ENCODE measurements around the gene HNRNPDL. TPM values are rescaled to one million over a fixed set of nuclear protein-coding genes. Genes with fewer than 3 reads are reported as not detected.

HNRNPDL gene
- total RNA-seq, 2 experiments from 2014 or later: 461 to 467 TPM

Other genes with a start within 250 kb of the HNRNPDL start
- gene HNRNPD, start 56.5 kb downstream of the HNRNPDL start, total RNA-seq: 100 to 1,000 TPM; 235 to 244 TPM
- 10 to 100 TPM; 17.9 to 19.4 TPM for gene ENOPH1, start 128 bp upstream of the HNRNPDL start, total RNA-seq
- not detected for gene TMEM150C, start 131.5 kb upstream of the HNRNPDL start, total RNA-seq

Measured in CD4-positive, alpha-beta T cell (primary cell).